Skeletal muscle satellite cell (primary cell): ENCODE measurements around the gene AKT3.
"Not testable (repeated sequence)": the region's sequence is repeated elsewhere in the genome, so short reads cannot be mapped to it uniquely, and the experiment has no call there.

ENCODE experiments used
- H3K27me3 ChIP-seq: 2 replicates; pipeline ENCODE4 v1.7.0; 2013; ENCODE audit warnings: low read length; ENCODE audit not compliant: control insufficient read depth, insufficient read depth
- H3K36me3 ChIP-seq: 2 replicates; pipeline ENCODE4 v1.7.0; 2013; ENCODE audit warnings: mild to moderate bottlenecking, control low read depth, low read length; ENCODE audit not compliant: insufficient read depth
- H3K4me1 ChIP-seq: 2 replicates; pipeline ENCODE4 v1.7.0; 2013; ENCODE audit warnings: low read length; ENCODE audit not compliant: control insufficient read depth, insufficient read depth
- H3K4me2 ChIP-seq: 2 replicates; pipeline ENCODE4 v1.7.0; 2013; ENCODE audit warnings: mild to moderate bottlenecking, low read length
- H3K4me3 ChIP-seq: 2 replicates; pipeline ENCODE4 v1.7.0; 2013; ENCODE audit warnings: low read length
- H3K9ac ChIP-seq: 2 replicates; pipeline ENCODE4 v1.7.0; 2013; ENCODE audit warnings: mild to moderate bottlenecking, low read depth, low read length, moderate library complexity
- H3K9me3 ChIP-seq: replicated peaks from 2 replicates; pipeline ENCODE4 v1.7.0; 2013; ENCODE audit warnings: mild to moderate bottlenecking, control low read depth, low read length

The AKT3 gene

DNA sequence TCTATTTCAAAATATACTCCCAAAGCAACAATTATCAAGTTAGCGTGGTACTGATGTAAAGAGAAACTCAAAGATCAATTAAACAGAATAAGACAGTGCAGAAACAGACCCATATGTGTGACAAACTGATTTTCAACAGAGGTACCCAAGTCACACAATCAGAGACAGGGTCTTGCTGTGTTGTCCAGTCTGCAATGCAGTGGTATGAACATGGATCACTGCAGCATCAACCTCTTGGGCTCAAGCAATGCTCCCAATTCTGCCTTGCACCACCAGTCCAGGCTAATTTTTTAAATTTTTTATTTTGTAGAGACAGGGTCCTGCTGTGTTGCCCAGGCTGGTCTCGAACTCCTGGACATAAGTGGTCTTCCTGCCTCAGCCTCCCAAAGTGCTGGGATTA is 255.6 kb downstream of the AKT3 start:
- no peaks in the 10 kb centered on the region for H3K9me3 ChIP-seq
- no peaks in the 10 kb centered on the region for H3K27me3 ChIP-seq
- no peak overlapping the region for H3K4me2 ChIP-seq
- H3K36me3 ChIP-seq, result no peaks in the 10 kb centered on the region
- H3K4me1 ChIP-seq, result peaks cover 41% of the 10 kb centered on the region
- H3K9ac ChIP-seq, result no peak overlapping the region
- H3K4me3 ChIP-seq, result no peak overlapping the region

DNA sequence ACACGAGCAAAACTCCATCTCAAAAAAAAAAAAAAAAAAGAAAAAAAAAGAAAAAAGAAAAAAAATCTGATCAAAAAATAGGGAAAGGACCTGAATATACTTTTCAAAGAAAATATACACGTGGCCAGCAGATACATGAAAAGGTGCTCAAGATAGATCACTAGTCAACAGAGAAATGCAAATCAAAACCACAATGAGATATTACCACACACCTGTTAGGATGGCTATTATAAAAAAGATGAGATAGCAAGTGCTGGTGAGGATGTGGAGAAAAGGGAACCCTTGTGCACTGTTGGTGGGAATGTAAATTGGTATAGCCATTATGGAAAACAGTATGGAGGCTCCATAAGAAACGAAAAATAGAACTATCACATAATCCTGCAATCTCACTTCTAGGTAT is 260.8 kb downstream of the AKT3 start:
- H3K9ac ChIP-seq, H3K9me3 ChIP-seq, H3K4me1 ChIP-seq, H3K36me3 ChIP-seq, H3K4me2 ChIP-seq, H3K27me3 ChIP-seq, H3K4me3 ChIP-seq: not testable (repeated sequence)

DNA sequence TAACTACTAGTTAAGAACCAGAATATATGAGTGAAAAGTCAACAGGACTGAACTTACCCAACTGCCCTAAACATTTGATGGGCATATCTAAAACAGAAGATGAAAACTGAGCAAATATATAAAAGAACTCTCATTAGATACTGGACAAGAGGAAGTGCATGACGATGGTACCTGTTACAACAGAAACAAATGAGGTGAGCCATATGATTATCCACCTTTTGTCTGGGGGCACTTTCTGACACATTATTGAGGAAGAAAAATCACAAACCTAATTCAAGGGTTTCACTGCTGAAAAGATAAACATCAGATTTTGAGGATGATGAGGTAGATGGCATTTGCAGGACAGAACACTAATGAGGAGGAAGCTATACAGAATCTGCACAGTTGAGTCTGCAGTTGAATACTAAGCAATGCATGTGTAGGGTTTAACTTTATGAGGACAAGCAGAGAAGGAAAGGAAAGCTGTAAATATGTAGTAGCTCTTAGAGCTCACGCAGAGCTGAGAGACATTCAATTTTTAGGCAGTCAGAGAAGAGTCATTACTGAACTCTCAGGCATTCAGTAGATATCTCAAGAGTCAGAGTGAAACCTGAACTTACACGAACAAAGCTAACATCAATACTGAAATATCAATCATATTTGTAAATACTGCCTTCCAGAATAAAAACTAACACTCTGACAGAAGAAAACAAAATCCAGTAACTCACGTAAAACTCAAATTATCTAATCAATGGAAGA is 262.1 kb downstream of the AKT3 start:
- Histone ChIP-seq H3K9me3 (no peaks in the 10 kb centered on the region), H3K4me2 (no peak overlapping the region), H3K27me3 (no peaks in the 10 kb centered on the region), H3K4me1 (no peaks in the 10 kb centered on the region), H3K9ac (no peak overlapping the region), H3K36me3 (no peaks in the 10 kb centered on the region), H3K4me3 (no peak overlapping the region)

DNA sequence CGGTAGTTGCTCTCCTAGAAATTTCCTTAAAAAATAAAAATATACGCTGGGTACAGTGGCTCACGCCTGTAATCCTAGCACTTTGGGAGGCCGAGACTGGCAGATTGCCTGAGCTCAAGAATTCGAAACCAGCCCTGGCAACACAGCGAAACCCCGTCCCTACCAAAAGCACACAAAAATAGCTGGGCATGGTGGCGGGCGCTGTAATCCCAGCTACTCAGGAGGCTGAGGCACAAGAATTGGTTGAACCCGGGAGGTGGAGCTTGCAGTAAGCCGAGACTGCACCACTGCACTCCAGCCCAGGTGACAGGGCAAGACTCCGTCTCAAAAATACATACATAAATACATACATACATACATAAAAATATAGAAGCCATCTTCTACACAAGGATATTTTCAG is 262.8 kb downstream of the AKT3 start:
- no peaks in the 10 kb centered on the region for H3K27me3 ChIP-seq
- H3K4me3 ChIP-seq, result no peak overlapping the region
- H3K36me3 ChIP-seq, result no peaks in the 10 kb centered on the region
- H3K9ac ChIP-seq, result no peak overlapping the region
- no peaks in the 10 kb centered on the region for H3K4me1 ChIP-seq
- H3K4me2 ChIP-seq, result no peak overlapping the region
- H3K9me3 ChIP-seq, result no peaks in the 10 kb centered on the region

DNA sequence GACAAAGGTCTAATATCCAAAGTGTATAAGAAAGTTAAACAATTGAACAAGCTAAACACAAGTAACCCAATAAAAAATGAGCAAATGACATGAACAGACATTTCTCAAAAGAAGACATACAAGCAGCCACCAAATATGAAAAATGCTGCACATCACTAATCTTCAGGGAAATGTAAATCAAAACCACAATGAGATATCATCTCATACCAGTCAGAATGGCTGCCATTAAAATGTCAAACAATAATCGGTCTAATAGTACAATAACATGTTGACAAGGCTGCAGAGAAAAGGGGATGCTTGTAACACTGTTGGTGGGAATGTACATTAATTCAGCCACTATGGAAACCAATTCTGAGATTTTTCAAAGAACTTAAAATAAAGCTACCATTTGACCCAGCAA is 264.1 kb downstream of the AKT3 start:
- Histone ChIP-seq H3K4me1 (no peaks in the 10 kb centered on the region), H3K27me3 (no peaks in the 10 kb centered on the region), H3K4me3 (no peak overlapping the region), H3K9ac (no peak overlapping the region), H3K9me3 (no peaks in the 10 kb centered on the region), H3K4me2 (no peak overlapping the region), H3K36me3 (no peaks in the 10 kb centered on the region)

DNA sequence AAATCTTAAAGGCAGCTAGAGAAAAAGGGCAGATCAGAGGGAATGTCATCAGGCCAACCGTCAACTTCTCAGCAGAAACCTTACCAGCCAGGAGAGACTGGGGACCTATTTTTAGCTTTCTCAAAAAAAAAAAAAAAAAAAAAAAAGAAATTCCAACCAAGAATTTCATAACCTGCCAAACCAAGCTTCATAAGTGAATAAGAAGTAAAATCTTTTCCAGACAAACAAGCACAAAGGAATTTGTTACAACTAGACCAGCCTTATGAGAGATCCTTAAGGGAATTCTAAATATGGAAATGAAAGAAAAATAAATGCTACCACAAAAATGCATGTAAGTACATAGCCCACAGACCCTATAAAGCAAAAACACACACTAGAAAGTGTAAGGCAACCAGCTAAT is 267.7 kb downstream of the AKT3 start:
- no peaks in the 10 kb centered on the region for H3K27me3 ChIP-seq
- H3K4me2 ChIP-seq, result no peak overlapping the region
- no peaks in the 10 kb centered on the region for H3K4me1 ChIP-seq
- no peak overlapping the region for H3K4me3 ChIP-seq
- no peak overlapping the region for H3K9ac ChIP-seq
- H3K9me3 ChIP-seq, result no peaks in the 10 kb centered on the region
- H3K36me3 ChIP-seq, result no peaks in the 10 kb centered on the region

DNA sequence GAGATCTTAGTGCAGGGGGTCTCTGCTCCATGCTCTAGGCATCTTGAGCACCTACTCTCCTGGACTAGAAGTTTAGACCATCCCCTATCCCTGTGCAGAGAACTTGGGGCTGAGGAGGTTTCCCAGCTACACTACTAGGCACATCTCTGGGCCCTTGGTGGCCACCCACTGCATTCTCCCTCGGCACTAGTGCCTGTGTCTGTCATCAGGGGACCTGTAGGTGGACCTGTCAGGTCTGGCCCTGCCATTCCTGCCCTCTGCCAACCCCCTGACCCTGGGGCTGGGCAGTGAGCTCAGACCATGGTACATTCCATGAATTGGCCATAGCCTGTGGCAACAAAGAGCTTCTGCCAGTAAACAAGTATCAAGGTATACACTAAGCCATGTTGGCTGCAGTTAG is 269.1 kb downstream of the AKT3 start:
- Histone ChIP-seq H3K4me1 (no peaks in the 10 kb centered on the region), H3K27me3 (no peaks in the 10 kb centered on the region), H3K4me3 (no peak overlapping the region), H3K36me3 (no peaks in the 10 kb centered on the region), H3K9me3 (no peaks in the 10 kb centered on the region), H3K9ac (no peak overlapping the region), H3K4me2 (no peak overlapping the region)

DNA sequence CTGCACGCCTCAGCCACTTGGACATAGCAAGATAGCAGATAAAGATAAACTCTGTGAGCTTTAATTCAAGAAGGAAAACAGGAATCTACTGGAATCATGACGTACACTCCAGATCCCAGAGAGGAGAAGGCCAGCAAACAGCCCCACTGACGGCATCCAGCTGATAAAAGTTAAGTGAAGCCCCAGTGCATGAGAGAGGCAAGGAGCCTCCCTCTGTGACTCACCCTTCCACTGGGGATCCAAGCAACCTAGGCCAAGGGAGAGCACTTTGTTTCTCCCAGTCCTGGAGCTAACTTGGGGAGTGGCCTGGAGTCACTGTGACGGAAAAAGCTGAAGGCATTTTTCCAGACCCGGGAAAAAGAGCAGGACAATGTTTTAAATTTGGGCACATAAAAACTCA is 270.0 kb downstream of the AKT3 start:
- Histone ChIP-seq H3K4me2 (no peak overlapping the region), H3K9me3 (no peaks in the 10 kb centered on the region), H3K9ac (no peak overlapping the region), H3K4me1 (no peaks in the 10 kb centered on the region), H3K4me3 (no peak overlapping the region), H3K27me3 (no peaks in the 10 kb centered on the region), H3K36me3 (no peaks in the 10 kb centered on the region)

DNA sequence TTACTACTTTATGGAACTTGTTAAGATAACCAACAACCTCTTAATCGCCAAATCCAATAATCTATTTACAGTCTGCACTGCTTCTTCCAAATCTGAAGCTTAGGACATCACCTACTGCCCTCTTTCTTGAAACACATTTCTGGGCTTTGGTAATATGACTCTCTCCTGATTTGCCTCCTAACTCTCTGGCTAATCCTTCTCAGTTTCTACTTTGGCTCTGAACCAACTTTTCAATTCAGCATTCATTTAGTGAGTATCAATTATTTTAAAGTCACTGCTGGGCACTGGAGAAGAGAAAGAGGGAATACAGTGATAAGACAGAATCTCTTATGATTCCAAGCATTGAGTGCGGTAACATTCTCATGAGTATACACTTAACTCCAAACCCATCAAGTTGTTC is 275.0 kb downstream of the AKT3 start:
- Histone ChIP-seq H3K9ac (no peak overlapping the region), H3K4me2 (no peak overlapping the region), H3K36me3 (no peaks in the 10 kb centered on the region), H3K4me3 (no peak overlapping the region), H3K9me3 (no peaks in the 10 kb centered on the region), H3K4me1 (no peaks in the 10 kb centered on the region), H3K27me3 (no peaks in the 10 kb centered on the region)

DNA sequence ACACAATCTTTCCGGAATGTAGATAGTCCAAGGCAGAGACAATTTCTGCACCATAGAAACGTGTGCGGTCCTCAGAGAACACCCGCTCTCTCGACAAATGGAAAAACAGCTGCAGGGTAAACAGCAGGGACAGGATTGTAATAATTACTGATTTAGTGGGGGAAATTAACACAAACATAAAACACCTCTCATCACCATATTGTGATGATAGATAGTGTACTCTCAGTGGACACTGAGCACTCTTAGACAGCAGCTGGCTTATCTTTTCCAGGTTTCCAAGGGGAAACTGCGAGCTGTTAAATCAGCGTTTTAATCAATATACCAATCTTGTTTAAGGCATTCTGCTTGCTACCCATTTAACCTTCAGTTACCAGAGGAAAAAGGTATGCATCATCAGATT is 277.1 kb downstream of the AKT3 start:
- Histone ChIP-seq H3K36me3 (no peaks in the 10 kb centered on the region), H3K27me3 (no peaks in the 10 kb centered on the region), H3K4me3 (no peak overlapping the region), H3K4me1 (peaks cover 11% of the 10 kb centered on the region), H3K9ac (no peak overlapping the region), H3K9me3 (no peaks in the 10 kb centered on the region), H3K4me2 (no peak overlapping the region)

DNA sequence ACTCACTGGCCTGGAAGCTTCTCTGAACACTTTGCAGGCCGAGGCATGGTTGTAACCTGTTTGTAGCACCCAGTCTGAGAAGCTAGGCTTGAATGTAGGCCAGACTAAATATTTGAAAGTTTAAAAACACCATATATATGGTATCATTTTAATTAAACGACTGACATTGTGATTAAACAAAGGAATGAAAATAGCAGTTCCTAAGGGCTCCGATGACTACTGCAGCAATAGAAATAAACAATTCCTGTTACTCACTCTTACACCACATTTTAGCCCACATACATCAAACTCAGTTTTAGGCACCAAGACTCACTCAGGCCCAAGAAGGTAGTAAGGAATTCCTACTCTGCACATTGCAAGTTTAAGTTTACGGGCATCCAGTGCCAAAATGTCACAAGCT is 281.2 kb downstream of the AKT3 start:
- Histone ChIP-seq H3K27me3 (no peaks in the 10 kb centered on the region), H3K36me3 (peaks cover 4% of the 10 kb centered on the region), H3K9ac (no peak overlapping the region), H3K4me1 (peaks cover 11% of the 10 kb centered on the region), H3K4me3 (no peak overlapping the region), H3K4me2 (no peak overlapping the region), H3K9me3 (no peaks in the 10 kb centered on the region)

DNA sequence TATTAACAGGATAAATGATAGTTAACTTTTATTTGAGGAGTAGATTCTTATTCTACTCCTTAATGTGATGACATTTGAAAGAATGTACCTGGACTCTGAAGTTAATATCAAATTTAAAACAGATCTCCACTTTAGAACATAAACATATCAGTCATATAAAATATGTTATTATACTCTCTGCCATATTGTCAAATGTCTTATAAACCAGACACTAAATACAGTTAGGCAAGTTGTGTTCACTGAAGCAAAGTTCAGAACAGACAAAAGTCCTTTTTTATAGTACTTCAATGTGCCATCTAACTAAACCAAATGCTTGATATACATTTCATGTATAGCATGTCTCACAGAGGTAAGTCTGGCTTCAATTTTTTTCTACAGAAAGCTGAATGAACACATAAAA is 285.2 kb downstream of the AKT3 start:
- Histone ChIP-seq H3K27me3 (no peaks in the 10 kb centered on the region), H3K4me3 (no peak overlapping the region)

More for the DNA sequence above, 285.2 kb downstream of the AKT3 start:
- Histone ChIP-seq H3K9me3 (peaks cover 3% of the 10 kb centered on the region), H3K4me1 (peaks cover 15% of the 10 kb centered on the region), H3K36me3 (peaks cover 24% of the 10 kb centered on the region), H3K9ac (no peak overlapping the region), H3K4me2 (no peak overlapping the region)
